BE2C (cell line): ENCODE results near the gene TTC33.
"Not testable (repeated sequence)": the region's sequence is repeated elsewhere in the genome, so short reads cannot be mapped to it uniquely, and the experiment has no call there.

Experiments used
- DNase-seq: peaks from one replicate; pipeline ENCODE4 v3.0.0-alpha.2; 2020
- H3K27me3 ChIP-seq: fragments of 250-450 bp; sonication (Bioruptor Pico); 2 replicates; pipeline ENCODE4 v1.5.1; 2020; ENCODE audit warnings: mild to moderate bottlenecking
- H3K36me3 ChIP-seq: fragments of 250-450 bp; sonication (Bioruptor Pico); 2 replicates; pipeline ENCODE4 v1.5.1; 2020; ENCODE audit warnings: mild to moderate bottlenecking
- H3K4me1 ChIP-seq: fragments of 250-450 bp; sonication (Bioruptor Pico); 2 replicates; pipeline ENCODE4 v1.5.1; 2020
- H3K4me3 ChIP-seq: 2 replicates; pipeline ENCODE4 v1.5.1; 2011; ENCODE audit warnings: low read depth, low read length
- H3K9me3 ChIP-seq: fragments of 250-450 bp; sonication (Bioruptor Pico); 2 replicates; pipeline ENCODE4 v1.5.1; 2020
- CTCF ChIP-seq: IDR thresholded peaks from 2 replicates; pipeline ENCODE4 v1.5.1; 2012; ENCODE audit warnings: mild to moderate bottlenecking, low read depth, low read length

The TTC33 gene

GRCh38 chr5:40649463-40650030, 106.2 kb downstream of the TTC33 start:
- H3K4me3 ChIP-seq: no peak overlapping the region
- H3K9me3 ChIP-seq: no peaks in the 10 kb centered on the region; the same call in 1 of the 2 replicates
- TF ChIP-seq CTCF: no peak
- no peaks in the 10 kb centered on the region for H3K27me3 ChIP-seq
- H3K4me1 ChIP-seq: no peaks in the 10 kb centered on the region
- H3K36me3 ChIP-seq: no peaks in the 10 kb centered on the region
- no peak for DNase-seq

- no peak for DNase-seq
- Histone ChIP-seq H3K4me3 (no peak overlapping the region), H3K4me1 (no peaks in the 10 kb centered on the region), H3K36me3 (no peaks in the 10 kb centered on the region), H3K9me3 (no peaks in the 10 kb centered on the region; the same call in 1 of the 2 replicates), H3K27me3 (no peaks in the 10 kb centered on the region)
- no peak for TF ChIP-seq CTCF
These were observed 107.6 kb downstream of the TTC33 start for GRCh38 chr5:40648150-40648549.

GRCh38 chr5:40646266-40646665, 109.5 kb downstream of the TTC33 start:
- no peak overlapping the region for H3K4me3 ChIP-seq
- H3K4me1 ChIP-seq: no peaks in the 10 kb centered on the region
- no peaks in the 10 kb centered on the region; the same call in 1 of the 2 replicates for H3K9me3 ChIP-seq
- no peaks in the 10 kb centered on the region for H3K36me3 ChIP-seq
- TF ChIP-seq CTCF: no peak
- H3K27me3 ChIP-seq: no peaks in the 10 kb centered on the region
- DNase-seq: no peak

GRCh38 chr5:40639531-40639930, 116.2 kb downstream of the TTC33 start:
- H3K4me3 ChIP-seq, H3K4me1 ChIP-seq, DNase-seq, H3K36me3 ChIP-seq, H3K9me3 ChIP-seq, H3K27me3 ChIP-seq: not testable (repeated sequence)

GRCh38 chr5:40634593-40634992, 121.2 kb downstream of the TTC33 start:
- H3K36me3 ChIP-seq: no peaks in the 10 kb centered on the region
- no peak for TF ChIP-seq CTCF
- H3K27me3 ChIP-seq: no peaks in the 10 kb centered on the region
- no peak overlapping the region for H3K4me3 ChIP-seq
- H3K4me1 ChIP-seq: no peaks in the 10 kb centered on the region
- no peak for DNase-seq
- H3K9me3 ChIP-seq: no peaks in the 10 kb centered on the region

GRCh38 chr5:40634154-40634553, 121.6 kb downstream of the TTC33 start:
- Histone ChIP-seq H3K4me1 (no peaks in the 10 kb centered on the region), H3K4me3 (no peak overlapping the region), H3K27me3 (no peaks in the 10 kb centered on the region), H3K9me3 (no peaks in the 10 kb centered on the region), H3K36me3 (no peaks in the 10 kb centered on the region)
- DNase-seq: no peak
- no peak for TF ChIP-seq CTCF

- H3K27me3 ChIP-seq: no peaks in the 10 kb centered on the region
- H3K9me3 ChIP-seq: no peaks in the 10 kb centered on the region
- no peaks in the 10 kb centered on the region for H3K36me3 ChIP-seq
- no peaks in the 10 kb centered on the region for H3K4me1 ChIP-seq
- H3K4me3 ChIP-seq: no peak overlapping the region
- DNase-seq: no peak
- TF ChIP-seq CTCF: no peak
These were observed 124.5 kb downstream of the TTC33 start for GRCh38 chr5:40631236-40631635.
